Activated CD8-positive, alpha-beta memory T cell treated with anti-CD3 and anti-CD28 coated beads for 48 hours (primary cell): ENCODE data around the gene COPS7A.
A peak's percentile ranks its signal among the peaks of the same experiment; 100 is the strongest.

Experiments
- DNase-seq, 3 experiments: peaks; one replicate each; pipeline ENCODE4 v3.0.0-alpha.2; 2020; ENCODE audit warnings: low read depth in 2 of 3, low spot score in 2 of 3

COPS7A gene

DNA sequence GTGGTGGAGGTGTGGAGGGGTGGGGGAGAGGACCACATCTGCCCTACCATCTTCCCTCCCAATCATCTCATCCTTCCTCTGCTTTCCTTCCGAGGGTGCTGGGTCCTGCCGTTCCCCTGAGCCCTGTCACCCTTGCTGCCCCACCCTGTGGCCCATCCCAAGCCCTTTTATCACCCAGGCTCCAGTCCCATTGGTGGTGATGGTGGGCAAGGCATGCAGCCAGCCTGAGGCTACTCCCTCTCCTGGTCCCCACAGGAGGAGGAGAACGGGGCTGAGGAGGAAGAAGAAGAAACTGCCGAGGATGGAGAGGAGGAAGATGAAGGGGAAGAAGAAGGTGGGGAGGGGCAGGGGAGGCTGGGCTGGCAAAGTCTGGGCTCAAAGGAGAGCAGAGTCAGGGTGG is 45.8 kb downstream of the COPS7A start:
- DNase-seq = no peak

DNA sequence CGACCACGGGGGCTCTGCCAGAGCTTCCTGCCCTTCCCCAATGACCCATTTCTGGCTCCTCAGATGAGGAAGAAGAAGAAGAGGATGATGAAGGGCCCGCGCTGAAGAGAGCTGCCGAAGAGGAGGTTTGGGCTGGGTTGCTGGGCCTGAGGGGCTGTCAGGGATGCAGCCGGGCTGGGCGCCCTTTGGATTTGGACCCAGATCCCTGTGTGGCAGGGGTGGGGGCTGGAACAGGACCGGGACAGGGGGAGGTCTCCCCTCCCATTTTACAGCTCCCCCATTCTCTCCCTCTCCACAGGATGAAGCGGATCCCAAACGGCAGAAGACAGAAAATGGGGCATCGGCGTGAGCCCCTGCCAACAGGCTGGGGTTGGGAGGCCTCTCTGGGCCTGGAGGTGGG is 46.2 kb downstream of the COPS7A start:
- DNase-seq = no peak

DNA sequence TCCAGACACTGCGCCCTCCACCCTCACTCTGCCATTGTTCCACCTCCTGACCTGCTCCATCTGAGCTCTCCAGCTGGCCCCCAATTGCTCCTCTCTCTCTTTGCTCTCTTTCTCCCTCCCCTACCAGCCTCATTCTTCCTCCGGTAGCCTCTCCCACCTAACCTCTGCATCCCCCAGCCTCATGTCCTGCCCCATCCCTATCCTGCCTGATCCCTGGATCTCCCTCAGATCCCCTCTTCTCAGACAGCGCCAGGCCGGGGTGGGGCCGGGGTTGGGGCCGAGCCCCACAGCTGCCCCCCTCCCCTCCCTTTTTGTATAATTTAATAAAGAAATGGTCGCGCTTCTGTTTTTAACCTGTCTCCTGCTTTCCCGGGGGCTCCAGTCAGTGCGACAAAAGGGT is 46.8 kb downstream of the COPS7A start:
- no peak for DNase-seq

DNA sequence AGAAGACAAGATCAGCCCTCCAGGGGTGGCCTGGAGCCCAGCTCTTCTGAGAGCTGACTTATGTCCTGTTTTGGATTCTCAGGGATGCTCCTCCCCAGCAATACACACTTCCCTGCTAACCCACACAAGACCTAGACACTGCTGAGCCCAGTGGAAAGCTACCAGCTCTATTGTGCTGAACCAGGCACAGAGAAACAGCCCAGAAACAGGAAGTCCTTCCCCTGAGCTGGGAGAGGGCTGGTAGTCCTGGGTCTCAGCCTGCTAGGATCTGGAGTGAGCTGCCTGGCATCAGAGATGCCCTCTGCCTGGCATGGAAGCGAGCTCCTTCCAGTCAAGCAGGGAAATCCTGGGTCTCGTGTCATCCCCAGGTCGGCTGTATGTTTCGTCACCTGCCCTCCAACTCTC is 47.2 kb downstream of the COPS7A start:
- no peak for DNase-seq

DNA sequence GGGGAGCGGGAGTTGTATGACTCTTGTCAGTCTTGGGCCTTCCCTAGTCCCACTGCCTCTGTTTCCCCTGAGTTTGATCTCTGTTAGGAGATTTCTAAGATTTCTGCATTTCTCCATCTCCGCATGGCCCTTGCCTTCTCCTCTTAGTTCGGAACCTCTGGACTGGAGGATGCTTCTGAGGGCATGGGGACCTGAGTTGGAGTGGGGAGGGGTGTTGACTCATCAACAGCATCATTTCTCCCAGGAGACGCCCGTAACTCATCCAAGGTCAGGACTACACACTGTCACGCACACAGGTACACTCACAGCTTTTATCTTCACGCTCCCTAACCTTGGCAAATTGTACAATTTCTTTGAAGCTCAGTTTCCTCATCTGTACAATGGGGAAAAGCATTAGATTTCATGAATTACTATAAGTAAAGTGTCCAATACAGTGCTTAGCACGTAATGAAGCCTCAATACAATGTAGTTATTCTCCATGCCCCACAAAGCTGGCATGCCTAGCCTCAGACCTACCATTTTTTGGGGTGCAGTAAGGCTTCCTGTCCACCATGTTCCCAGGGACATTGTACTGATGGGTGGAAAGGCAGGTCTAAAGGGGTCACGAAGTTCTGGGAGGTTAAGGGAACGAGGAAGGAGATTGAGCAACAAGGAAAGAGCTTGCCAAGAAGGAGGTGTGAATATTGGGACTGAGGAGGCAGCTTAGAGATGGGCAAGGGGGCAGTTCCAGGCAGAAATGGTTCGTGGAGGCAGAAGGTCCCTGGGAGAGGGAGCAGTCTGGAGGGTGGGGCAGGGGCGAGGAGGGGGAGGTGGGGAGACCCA is 47.9 kb downstream of the COPS7A start:
- no peak for DNase-seq

DNA sequence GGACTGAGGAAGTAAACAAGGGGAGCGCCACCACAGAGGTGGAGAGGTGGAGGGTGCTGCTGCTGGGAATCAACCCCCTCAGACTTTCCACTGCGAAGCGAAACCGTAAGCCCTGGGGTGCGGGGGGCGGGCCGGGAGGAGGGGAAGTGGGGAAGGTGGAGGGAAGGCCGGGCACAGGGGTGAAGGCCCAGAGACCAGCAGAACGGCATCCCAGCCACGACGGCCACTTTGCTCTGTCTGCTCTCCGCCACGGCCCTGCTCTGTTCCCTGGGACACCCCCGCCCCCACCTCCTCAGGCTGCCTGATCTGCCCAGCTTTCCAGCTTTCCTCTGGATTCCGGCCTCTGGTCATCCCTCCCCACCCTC is 48.5 kb downstream of the COPS7A start, which contains the start of gene LAG3:
Gene LAG3 (plus strand): TSS at position 190 of the 365 bp plus-strand sequence. CDS start 333 bp downstream, outside the sequence.
- DNase-seq = peak in 2 of 3 experiments; percentile 53 to 69

DNA sequence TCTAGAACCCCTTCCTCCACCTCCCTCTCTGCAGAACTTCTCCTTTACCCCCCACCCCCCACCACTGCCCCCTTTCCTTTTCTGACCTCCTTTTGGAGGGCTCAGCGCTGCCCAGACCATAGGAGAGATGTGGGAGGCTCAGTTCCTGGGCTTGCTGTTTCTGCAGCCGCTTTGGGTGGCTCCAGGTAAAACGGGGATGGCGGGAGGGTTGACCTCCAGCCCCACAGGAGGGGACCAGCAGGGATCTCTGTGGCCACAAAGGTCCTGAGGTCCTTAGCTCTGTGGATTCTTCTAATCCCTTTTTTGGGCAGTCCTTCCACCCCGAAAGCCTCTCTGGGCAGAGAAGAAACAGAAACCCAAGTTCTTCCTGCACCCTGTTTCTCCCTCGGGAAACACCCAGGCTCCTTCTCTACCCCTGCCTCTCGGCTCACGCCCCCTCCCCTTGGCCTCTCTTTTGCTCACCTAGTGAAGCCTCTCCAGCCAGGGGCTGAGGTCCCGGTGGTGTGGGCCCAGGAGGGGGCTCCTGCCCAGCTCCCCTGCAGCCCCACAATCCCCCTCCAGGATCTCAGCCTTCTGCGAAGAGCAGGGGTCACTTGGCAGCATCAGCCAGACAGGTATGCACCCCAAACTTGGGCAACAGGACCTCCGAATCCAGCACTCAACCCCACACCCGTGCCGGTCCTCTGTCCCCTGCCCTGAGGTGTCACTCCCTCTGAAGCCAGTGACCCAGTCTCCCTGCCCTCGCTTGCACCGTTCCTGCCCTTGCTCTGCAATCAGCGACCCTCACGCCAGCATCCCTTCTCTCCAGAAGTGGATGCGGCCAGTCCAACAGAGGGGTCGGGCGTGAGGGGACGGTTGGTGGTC is 49.1 kb downstream of the COPS7A start:
- no peak for DNase-seq

DNA sequence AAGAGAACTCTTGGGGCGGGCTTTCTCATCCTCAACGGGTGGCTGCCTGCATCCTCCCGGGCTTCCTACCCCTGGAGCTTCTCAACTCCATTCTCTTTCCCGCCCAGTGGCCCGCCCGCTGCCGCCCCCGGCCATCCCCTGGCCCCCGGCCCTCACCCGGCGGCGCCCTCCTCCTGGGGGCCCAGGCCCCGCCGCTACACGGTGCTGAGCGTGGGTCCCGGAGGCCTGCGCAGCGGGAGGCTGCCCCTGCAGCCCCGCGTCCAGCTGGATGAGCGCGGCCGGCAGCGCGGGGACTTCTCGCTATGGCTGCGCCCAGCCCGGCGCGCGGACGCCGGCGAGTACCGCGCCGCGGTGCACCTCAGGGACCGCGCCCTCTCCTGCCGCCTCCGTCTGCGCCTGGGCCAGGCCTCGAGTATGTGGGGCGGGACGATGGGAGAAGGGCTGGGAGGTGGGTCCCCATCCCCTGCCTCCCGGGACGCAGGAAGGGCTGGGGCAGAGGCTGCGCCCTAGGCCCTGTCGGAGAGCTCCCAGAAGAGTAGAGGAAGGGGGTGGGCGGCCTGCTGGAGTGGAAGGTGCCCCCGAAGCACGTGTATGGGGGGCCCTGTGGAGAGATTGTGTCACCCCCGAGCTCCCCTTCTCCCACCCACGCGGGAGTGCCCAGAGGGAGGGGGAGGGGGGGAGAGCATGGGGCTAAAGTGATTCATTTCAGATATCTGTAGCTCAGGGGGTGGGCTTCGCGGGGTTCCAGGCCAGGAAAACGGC is 49.9 kb downstream of the COPS7A start:
- DNase-seq = peak in 1 of 3 experiments; percentile 55

DNA sequence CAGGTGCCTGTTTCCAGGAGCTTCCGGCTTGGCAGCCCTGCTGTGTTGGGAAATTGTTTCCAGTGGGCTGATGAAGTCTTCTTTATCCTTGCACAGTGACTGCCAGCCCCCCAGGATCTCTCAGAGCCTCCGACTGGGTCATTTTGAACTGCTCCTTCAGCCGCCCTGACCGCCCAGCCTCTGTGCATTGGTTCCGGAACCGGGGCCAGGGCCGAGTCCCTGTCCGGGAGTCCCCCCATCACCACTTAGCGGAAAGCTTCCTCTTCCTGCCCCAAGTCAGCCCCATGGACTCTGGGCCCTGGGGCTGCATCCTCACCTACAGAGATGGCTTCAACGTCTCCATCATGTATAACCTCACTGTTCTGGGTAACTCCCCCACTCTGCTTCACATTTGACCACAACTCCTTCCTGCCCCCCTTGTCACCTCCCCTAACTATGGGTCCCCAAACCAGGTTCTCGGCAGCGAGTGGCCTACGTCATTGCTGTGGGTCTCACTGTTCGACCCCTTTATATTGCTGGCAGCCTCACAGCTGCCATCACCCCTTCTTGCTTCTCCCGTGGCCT is 50.7 kb downstream of the COPS7A start:
- DNase-seq = no peak

DNA sequence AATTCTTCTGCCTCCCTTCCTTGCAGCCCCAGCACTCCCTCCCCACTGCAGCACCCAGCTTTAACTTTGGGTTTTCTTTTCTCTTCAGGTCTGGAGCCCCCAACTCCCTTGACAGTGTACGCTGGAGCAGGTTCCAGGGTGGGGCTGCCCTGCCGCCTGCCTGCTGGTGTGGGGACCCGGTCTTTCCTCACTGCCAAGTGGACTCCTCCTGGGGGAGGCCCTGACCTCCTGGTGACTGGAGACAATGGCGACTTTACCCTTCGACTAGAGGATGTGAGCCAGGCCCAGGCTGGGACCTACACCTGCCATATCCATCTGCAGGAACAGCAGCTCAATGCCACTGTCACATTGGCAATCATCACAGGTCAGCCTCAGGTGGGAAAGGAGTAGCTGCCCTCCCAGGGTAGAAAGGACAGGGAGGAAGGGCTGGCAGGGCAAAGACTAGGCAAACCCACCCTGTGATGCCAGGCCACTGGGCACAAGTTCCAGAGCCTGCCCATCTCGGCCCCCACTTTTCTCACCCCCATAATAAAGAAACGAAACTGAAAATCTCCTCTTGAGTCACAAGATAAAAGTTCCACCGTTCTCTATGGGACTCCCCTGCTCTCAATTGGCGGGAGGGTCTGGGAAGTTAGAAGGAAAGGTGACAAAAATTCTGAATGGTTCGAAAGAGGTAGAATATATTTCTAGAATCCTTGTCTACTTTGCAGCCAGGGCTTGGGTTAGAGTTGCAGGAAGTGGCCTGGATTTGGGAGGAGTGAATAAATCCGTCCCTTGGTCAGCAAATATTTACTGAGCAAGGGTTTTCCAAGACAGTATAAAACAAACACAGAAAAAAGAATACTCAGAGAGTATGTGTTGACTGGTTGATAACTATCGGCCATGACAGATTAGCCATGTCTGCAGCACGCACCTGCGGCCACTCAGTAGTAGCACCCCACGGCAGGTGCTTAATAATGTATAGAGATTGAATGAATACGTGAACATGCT is 51.6 kb downstream of the COPS7A start:
- DNase-seq = no peak

DNA sequence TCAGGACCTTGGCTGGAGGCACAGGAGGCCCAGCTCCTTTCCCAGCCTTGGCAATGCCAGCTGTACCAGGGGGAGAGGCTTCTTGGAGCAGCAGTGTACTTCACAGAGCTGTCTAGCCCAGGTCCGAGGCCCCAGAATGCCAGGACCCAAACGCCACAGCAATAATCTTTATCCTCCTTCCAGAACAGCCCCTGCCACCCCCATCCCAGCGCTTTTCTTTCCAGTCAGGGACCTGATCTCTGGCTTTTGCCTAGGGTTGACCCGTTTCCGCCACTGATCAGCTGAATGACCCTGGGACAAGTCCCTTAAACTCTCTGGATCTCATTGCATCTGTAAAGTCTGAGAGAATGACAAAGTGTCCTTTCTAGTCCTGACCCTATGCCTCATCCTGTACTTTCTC is 53.5 kb downstream of the COPS7A start:
- DNase-seq = no peak

DNA sequence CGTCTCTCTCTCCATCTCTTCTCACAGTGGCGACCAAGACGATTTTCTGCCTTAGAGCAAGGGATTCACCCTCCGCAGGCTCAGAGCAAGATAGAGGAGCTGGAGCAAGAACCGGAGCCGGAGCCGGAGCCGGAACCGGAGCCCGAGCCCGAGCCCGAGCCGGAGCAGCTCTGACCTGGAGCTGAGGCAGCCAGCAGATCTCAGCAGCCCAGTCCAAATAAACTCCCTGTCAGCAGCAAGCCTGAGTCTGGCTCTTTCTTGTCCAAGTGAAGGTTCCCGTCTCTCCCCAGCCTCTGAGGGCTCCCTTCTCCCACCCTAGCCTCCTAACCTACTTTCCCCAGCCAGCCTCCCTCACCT is 54.3 kb downstream of the COPS7A start:
- no peak for DNase-seq

DNA sequence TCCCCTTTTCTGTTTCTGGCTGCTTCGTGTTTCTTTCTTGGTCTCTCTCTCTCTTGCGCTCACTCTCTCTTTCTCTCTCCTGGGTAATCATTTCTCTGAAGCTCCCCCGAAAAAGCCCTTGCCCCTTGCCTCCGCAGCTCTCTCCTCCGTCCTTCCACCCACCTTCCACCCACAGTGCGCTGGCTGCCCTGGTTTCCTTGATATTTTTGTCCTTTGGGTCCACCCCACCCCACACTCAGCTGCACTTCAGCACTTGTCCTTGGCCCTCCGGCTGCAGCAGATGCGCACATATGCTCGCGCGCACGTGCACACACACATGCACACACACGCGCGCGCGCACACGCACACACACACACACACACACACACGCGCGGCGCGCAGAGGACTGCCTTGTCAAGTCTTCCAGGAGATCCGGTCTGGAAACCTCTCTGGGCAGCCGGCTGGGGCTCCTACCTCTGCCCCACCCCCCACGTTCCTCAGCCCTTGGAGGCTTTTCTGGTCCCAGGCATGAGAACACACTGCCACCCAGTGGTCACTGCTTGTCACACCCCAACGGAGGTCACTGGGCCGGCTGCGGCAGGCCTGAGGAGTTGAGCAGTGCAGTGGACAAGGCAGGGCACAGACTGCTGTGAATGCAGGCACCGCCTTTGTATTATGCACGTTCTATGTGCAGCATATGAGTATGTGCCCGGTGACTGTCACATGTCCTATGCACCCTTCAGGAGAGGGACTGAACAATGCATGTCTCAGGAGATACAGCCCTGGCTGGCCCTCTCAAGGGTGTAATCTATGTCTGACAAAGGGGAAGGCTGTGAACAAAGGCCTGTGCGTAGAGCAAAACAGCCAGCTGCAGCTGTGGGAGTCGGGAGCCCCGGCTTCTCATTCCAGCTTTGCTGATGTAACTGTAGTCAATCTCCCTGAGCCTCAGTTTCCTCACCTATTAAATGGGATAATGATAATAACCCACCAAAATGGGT is 55.0 kb downstream of the COPS7A start:
- peak; percentile 72 to 87 (median 75) for DNase-seq

DNA sequence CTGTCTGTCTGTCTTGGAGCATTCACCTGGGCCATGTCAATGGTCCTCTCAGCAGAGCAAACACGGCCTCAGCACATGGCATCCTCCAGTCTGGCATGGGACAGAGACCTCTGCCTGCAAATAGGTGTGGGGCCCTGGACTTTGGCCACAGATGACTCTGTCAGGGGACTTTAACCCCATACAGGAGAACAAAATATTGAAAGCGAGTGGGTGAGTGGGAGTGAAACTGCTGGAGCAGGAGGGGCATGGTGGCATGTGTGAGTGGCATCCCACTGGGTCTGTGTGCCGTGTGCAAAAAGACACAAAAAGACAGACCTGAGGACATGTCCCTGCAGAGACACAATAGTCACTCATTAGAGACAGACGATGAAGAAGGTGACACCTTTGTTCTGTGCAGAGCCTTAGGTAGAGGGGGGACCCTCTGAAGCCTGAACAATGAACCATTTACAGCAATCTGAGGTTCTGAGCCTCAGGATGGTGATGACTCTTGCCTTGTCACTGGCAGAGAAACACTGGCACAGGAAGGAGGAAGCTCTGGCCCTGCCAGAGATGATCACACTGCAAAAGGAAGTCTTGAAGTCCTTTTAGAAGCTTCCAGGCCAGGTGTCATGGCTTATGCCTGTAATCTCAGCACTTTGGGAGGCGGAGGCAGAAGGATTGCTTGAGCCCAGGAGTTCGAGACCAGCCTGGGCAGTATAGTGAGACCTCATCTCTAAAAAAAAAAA is 56.0 kb downstream of the COPS7A start:
- no peak for DNase-seq

DNA sequence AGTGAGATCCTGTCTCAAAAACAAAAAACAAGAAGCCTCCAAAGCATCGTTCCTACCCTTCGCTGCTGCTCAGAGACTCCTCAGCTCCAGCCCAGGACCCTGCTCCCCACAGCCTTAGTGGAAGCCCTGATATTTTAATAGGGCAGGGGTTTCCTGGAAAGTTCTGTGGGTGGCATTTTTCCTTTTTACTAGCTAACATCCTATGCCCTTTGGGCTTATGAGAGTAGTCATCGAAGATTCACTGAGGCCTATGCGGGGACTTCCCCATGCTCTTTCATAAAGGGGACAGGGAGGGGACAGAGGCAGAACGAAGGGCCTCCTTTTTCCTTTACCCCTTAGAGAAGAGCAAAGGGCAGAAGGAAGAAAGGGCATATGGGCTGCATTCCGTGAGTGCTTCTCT is 56.7 kb downstream of the COPS7A start:
- DNase-seq = no peak
